HG03103 (cell line): Measurements from ENCODE around the gene SREBF1.
A peak's percentile ranks its signal among the peaks of the same experiment; 100 is the strongest.

ENCODE experiments used
- ATAC-seq: cut with Tn5 transposase; IDR thresholded peaks from one replicate; pipeline ENCODE4 v1.9.1; 2021; ENCODE audit warnings: low read depth; ENCODE audit not compliant: unreplicated experiment

Gene SREBF1

DNA sequence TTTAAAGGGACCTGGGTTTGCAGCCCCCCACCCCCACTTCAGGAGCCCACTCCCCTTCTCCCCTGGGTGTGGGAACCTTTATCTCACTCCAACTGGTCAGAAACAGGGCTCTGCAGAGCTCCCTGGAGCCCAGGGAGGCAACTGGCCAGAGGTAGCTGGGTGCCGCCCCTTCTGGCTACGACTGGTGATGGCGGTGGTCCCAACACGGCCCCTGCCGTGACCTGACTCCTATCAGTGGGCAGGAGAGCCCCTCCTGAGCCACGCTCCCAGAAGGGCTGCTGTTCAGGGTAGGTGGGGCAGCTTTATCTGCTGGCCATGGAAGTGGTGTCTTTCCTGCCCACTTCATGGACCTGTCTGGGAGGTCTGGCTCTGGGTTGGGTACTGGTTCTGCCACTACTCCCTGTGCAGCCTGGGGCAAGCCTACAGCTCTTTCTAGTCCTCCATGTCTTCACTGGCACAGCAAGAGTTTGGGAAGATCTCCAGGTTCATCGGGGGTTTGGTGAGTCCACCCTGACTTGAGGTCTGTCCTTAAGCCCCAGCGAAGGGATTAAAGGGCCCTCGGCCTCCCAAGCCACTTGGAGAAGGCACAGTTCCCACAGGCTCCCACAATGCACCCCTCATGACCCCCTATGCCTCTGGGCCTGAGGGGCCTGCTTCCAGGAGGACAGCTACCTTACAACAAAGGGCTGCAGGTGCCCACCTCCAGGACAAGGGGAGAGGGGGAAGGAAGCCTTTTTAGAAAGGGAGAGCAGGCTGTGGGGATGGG is 5.5 kb upstream of the SREBF1 start:
- no peak for ATAC-seq

DNA sequence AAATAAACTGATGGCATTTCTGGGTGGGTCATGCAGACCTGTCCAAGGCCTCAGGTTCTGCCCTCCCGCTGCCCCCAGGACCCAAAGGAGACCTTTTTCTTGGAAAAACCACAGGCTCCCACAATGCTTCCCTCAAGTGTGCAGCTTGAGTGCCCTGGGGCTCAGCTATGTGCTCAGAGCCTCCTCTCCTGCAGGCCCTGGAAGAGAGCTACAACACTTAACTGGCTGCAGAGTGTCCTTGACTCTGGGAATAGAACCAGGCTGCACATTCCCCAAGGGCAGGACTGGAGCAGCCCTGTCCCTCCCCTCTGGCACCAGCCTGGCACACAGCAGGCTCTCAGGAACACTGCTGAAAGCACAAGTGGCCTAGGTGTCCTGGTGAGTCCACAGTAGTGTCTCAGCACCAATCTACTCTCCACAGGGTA is 4.8 kb upstream of the SREBF1 start:
- no peak for ATAC-seq

DNA sequence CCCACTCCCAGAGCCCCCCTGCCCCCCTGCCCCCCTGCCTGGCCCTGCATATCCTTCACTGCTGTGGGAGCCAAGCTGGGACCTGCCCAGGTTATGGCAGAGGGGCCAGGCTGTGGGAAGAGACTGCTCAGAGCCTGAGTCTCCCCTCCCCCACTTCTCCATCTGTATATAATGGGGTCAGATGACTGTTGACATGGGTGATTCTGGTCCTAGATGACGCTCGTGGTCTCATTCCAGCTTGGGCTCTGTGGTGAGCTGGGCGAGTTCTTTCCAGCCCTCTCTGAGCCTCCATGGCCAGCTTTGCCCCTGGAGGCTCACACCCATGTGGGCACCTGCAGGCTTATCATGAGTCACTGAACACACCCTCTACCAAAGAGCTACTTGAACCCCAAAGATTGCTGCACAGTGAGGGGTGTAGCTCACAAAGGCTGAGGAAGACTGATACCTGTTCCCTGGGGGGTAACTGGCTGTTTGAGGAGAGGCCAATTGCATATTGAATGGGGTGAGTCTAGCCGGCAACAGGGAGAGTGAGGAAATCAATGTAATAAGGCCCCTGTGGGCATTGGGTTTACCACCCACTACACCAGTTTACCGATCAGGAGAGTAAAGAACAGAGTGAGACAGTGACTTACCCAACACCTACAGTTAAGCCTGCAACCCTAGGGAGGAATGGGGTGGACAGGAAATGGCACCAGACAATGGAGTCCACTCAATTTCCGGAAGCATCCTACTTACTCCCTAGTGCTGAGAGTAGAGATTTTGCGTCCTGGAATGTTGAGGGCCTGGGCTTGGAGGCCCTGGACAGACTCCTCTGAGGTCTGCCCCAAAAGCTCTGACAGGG is 4.2 kb upstream of the SREBF1 start:
- no peak for ATAC-seq

DNA sequence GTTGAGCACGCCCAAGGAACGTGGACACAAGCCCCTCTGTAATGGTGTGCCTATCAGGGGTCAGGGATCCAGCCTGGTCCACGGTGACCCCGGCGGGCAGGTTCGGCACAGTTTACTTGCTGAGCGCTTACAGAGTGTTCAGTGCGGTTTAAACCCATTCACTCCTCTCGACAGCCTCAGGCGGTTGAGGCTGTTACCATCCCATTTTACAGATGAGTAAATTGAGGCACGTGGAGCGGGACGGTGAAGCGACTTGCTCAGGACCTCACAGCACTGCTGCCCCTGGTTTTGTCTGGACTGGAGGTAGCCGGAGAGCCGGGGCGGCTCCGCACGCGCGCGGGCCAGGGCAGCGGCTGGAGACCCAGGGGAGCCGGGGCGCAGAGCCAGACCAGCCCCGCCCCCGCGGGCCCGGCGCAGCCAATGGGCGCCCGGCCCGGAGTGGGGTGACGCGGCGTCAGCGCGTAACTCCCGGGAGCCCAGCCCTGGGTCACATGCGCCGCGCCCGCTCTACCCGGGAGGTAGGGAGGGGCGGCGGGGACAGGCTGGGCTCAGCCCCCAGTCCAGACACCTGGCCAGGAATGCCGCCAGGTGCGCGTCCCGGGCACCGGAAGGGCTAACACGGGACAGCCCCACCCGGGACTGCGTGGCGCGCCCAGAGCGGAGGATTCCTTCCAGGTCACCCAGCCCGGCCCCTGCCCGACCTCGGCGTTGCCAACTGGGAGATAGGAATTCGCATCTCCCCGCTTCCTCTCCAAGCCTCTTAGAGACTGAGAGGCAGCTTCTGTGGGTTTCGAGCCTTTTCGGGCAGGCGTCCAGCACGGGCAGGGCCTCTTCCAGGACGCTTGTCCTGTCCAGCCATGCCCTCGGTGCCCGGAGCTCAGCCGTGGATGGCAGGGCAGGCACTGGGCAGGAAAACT is 3.3 kb upstream of the SREBF1 start:
- peak; percentile 48 for ATAC-seq

DNA sequence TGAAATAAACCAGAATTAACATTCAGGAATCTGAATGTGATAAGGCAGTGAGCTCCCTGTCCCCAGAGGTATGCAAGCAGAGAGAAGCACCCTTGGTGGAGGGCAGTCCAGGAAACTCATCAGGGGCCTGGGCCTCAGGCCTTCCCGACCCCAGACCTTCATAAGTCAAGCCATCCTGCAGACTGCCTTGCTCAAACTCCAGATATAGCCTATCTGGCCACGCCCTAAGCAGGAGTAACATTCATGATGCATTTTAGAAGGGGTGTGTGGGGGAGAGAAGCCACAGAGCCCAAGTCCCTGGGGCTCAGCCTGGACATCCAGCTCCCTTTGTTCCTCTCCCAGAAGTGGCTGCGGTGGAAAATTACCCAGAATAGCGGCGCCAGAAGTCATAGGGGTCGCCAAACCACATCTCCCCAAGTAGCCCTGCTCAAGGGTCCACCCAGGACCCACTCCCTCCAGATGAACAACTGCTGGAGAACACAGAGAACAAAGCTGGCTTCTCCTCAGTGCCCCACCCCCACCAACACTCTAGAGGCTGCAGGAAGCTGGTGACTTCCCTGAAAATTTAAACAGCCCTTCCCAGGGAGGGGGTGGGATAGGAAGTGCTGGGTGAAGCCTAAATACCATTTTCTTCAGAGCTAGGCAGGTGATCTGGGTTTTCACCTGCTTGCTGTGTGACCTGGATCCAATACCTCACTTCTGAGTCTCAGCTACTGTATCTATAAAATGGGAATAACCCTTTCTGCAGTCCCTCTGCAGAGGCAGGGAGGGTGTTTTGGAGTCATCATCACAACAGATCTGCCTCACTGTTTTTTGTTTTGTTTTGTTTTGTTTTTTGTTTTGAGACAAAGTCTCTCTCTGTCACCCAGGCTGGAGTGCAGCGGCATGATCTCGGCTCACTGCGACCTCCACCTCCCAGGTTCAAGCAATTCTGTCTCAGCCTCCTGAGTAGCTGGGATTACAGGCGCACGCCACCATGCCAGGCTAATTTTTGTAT is 1.5 kb upstream of the SREBF1 start:
- no peak for ATAC-seq

DNA sequence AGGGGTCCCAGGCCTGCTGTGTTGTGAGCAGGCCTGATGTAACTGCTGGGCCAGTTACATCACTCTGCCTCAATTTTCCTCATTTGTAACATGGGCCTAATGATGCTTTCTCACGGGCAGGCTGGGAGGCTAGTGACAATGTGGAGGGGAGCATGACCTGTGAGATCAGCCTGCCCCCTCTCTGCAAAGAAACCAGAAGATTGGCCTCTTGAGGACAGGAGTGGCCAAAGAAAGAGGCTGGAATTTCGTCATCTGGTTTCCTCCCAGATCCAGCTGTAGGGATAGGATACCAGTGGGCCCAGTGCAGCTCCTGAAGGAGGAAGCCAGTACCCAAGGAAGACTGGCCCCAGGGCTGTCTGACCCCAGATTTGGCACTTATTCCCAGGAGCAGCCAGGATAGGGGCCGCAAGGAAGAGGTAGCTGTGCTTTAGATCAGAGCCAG is 615 bp upstream of the SREBF1 start:
- no peak for ATAC-seq

DNA sequence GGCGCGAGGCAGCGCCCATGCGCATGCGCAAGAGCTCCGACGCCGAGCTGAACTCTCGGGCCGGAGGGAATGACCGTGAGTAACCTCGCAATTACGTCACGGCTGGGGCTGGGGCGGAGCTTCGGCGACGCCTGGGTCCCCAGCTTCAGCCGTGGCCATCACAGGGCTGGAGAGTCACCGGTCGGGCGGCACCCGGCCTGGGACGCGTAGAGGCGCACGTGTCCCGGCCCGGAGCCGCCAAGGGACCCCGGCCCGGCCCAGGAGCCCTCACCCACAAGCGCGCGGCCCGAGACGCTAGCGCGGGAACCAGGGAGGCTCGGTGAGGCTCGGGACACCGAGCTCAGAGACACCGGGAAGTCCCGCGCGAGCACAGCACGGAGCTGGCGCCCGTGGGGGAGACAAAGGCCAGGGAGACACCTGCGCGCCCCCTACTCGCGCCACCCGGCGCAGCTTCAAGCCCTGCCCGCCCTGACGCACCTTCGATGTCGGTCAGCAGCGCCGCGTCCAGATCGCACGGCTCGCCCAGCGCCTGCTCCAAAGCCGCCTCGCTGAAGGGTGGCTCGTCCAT is 452 bp downstream of the SREBF1 start:
- peak; percentile 47 for ATAC-seq

DNA sequence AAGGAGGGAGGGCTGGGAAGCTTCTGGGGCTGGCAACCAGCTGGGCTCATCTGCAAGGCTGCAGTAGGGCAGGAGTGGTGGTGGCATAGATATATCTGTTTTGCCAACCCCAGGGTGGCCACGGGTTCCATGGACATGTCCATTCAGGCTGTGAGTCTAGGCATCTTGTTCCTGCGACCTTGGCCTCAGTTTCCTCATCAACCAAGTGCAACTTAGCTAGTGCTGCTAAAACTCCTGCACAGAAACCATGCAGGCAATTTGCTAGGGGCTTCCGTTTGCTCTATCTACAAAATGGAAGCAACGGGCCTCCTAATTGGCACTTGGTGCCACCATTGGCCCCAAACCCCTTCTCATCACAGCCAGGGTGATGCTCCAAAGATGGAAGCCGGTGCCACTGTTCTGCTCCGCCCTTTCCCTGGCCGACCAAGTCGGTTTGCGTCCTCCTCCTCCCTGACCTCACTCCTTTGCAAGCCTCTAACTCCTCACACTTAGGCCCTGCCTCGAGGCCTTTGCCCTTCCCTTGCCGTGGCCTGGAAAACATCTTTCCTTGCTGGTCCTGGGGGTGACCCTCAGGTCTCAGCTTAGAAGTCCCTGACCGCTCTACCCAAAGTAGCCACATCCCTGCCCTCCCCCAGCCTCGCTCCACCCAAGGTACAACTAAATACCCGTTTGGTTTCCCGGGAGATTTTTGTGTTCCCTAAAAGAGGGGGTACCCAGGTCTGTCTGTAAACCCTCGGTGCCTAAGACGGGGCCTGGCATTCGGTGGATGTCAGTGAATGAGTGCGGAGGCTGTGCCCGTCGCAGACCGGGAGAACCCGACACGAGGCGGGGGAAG is 1.2 kb downstream of the SREBF1 start:
- ATAC-seq = no peak

DNA sequence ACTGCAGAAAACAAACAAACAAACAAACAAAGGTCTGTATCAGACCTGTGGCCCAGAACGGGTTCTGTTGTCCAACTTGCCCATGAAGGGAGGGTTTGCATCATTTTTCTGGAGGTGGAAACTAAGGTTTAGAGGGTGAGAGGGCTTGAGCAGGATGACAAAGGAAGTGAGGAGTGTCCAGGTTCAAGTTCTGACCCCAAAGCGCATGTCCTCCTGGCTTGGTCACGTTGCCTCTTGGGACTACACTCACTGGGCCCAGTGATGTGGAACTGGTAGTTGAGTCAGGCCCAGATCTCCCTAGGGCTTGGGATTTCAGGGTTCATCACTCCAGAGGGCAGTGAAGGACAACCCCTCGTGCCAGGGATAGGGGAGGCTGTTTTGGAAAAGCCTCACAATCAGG is 1.8 kb downstream of the SREBF1 start:
- ATAC-seq = no peak

DNA sequence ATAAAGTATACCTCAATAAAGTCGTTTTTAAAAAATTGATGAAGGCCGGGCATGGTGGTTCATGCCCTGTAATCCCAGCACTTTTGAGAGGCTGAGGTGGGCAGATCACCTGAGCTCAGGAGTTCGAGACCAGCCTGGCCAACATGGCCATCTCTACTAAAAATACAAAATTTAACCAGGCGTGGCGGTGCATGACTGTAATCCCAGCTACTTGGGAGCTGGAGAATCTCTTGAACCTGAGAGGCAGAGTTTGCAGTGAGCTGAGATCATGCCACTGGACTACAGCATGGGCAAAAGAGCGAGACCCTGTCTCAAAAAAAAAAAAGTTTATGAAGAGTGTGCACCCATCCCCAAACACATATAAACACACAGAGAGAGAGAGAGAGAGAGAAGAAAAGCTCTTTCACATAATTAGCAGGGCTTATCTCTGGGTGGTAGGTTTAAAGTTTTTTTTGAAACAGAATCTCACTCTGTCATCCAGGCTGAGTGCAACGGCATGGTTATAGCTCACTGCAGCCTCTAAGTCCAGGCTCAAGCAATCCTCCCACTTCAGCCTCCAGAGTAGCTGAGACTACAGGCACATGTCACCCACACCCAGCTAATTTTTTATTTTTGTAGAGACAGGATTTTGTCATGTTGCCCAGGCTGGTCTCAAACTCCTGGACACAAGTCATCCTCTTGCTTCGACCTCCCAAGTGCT is 3.0 kb downstream of the SREBF1 start:
- ATAC-seq = no peak

DNA sequence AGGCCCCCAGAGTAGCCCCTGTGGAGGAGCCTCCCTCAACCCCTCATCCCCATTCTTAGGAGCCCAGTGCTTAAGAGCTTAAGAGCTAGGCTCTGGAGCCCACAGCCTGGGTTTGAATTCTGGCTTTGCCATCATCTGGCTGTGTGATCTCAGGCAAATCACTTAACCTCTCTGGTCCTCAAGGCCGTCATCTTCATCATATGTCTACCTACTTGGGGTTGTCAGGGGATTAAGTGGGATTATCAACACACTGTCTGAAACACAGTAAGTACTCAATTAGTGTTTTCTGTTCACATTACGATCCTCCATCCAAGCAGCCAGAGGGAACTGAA is 4.8 kb downstream of the SREBF1 start:
- no peak for ATAC-seq

DNA sequence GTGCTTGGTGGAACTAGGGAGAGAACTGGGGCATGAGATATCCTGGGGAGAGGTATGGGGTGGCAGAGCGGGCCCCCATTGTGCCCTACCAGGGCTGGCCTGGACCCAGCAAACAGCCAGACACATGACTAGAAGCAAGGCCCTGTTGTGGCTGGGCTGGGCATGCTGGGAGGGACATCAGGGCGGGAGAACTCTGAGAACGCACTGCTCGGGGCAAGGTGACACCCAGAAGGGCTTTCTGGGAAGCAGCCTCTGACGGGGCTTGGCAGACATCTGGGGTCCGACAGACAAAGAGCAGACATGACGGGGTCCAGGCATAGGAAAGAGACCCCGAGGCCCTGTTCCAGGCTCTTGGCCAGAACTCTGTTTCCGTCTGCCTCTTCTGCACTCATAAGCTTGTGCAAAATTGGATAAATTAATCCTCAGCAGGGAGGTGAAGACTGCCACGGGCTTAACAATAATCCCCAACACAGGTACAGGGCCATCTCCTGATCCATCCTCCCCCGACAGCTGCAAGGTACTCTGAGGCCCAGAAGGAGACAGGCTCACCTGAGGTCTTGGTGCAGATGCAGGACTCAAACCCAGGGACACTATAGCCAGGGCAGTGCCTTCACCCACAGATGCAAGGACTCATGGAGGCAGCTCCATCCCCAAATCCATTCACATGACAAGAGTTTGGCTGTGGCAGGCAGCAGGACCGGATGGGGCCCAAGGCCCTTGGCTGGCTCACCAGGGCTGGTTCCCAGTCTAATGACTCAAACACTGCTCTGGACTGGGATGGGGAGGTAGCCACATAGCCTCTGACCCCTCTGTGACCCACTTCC is 5.4 kb downstream of the SREBF1 start:
- ATAC-seq = no peak

DNA sequence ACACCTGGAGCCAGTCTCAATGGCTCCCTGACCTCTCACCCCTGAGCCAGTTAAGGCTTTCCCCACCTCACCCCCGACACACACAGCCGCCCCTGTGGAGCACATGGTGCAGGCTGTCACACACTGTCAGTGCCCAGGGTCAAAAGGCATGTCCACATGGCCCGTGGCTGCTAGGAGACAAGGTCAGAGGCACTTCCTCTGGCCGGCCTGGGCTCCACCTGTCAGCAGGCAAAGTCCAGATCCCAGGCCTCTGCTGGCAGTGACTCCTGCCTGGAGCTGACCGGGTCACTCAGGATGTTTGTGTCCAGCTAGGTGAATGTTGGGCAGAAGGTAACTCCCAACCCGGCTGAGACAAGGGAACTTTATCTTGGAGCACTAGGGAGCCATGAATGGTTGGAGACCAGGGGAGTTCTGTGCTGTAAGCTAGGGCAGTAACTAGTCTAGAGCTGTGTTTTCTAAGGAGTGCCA is 6.0 kb downstream of the SREBF1 start:
- no peak for ATAC-seq

DNA sequence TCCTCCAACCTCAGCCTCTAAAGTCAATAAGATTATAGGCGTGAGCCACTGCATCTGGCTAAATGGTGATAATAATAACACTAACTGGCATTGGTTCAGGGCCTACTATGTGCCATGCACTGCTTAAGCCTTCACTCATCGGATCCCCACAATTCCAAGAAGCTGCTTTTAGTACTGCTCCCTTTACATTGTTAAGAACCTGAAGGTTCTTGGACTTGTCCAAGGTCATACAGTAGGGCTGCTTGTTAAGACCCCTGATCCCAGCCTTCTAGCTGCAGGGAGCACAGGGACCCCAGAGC is 6.6 kb downstream of the SREBF1 start:
- no peak for ATAC-seq

DNA sequence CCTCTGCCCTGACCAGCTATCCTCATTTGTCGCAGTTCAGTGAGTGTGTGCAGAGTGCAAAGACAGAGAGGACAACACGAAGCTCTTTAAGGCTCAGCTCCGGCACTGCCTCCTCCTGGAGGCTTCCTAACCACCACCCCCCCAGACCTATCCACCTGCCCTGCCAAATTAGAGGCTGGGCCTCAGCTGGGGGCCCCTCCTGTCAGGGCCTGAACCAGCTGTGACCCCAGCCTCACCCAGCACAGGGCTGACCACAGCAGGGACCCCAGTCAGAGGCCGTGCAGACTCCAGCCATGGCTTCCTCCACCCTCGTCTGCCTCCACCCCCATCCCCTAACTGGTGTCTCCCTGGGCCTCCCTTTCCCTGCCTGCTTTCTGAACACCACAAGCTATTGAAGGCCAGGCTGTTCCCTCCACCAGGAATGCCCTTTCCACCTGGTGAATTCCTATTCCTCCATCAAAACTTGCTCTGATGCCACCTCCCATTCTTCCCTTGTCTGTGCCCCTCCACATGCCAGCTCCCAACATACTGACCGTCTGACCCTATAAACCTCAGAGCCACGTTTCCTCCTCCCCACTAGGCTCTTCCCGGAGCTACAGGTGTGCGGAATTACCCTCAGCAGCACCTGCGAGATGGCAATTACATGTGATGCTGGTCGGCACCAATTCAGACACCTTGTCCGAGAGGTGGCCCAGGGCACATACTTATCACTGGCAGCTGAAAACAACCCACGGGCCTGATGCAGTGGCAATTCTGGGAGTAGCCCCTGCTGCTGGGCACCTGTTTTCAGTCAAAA is 8.8 kb downstream of the SREBF1 start:
- ATAC-seq = no peak
